HepG2 (cell line): Measurements from ENCODE around the gene MGARP. TPM values are rescaled to one million over a fixed set of nuclear protein-coding genes. Genes with fewer than 3 reads are reported as not detected.
"Not testable (repeated sequence)": the region's sequence is repeated elsewhere in the genome, so short reads cannot be mapped to it uniquely, and the experiment has no call there.

ENCODE experiments used
- ATAC-seq: fragments of 200-7000 bp; cut with Tn5 transposase; 3 replicates; pipeline ENCODE4 v1.9.1; 2020; ENCODE audit warnings: mild to moderate bottlenecking, moderate library complexity
- BruUV-seq: library from RNA; stranded (reverse); fragments of 400-500 nt; replicated peaks from 2 replicates; lab custom pipeline; 2021; lab: Mats Ljungman, UMichigan
- CTCF ChIA-PET: fragments of 300-600 bp; formaldehyde crosslinking; extraction: SDS; loops from one replicate; lab custom pipeline; 2021; ENCODE audit warnings: low total read pairs, inconsistent platforms, low intra/inter-chr PET ratio; lab: Yijun Ruan, JAX
- POLR2A ChIA-PET: fragments of 350-600 bp; sonication (Branson Sonifier 250); formaldehyde crosslinking; loops from one replicate; lab custom pipeline; 2020; ENCODE audit warnings: antibody characterized with exemption, inconsistent platforms; lab: Yijun Ruan, JAX
- DNase-seq: peaks from one replicate; pipeline ENCODE4 v3.0.0-alpha.2; 2015; ENCODE audit warnings: low spot score
- FAIRE-seq: peaks from 3 replicates; lab custom pipeline; 2011; peaks lifted over from hg19 to GRCh38; lab: Jason Lieb, UNC
- H2AFZ ChIP-seq: one replicate; pipeline ENCODE4 v1.6.1; 2011; ENCODE audit warnings: low read length, inconsistent platforms
- H3K27ac ChIP-seq: fragments of 300-600 bp; 3 replicates; pipeline ENCODE4 v1.8.0; 2011; ENCODE audit warnings: mixed run types, mild to moderate bottlenecking, mixed read lengths, low read length, inconsistent platforms; ENCODE audit not compliant: insufficient read depth; ENCODE audit errors: extremely low read length
- H3K27me3 ChIP-seq, 2 experiments: fragments of 200-600 bp in 1 of 2; 2 replicates in 1 of 2; 3 replicates in 1 of 2; pipeline versions ENCODE4 v1.6.0 to v1.8.0; 2011; ENCODE audit warnings: low read length in 2 of 2, mild to moderate bottlenecking in 2 of 2, moderate library complexity in 2 of 2, inconsistent platforms in 1 of 2; ENCODE audit not compliant: insufficient read depth in 2 of 2, control insufficient read depth in 1 of 2
- H3K36me3 ChIP-seq, 2 experiments: fragments of 200-600 bp in 1 of 2; replicated peaks in 1 of 2; 2 replicates in 1 of 2; 3 replicates in 1 of 2; pipeline versions ENCODE4 v1.5.1 to v1.8.0; 2011; ENCODE audit warnings: low read length in 2 of 2, inconsistent platforms in 1 of 2; ENCODE audit not compliant: insufficient read depth in 2 of 2, control insufficient read depth in 1 of 2
- H3K4me1 ChIP-seq: 2 replicates; pipeline ENCODE4 v1.5.1; 2012; ENCODE audit warnings: low read length, inconsistent platforms; ENCODE audit not compliant: insufficient read depth
- H3K4me2 ChIP-seq: 2 replicates; pipeline ENCODE4 v1.6.0; 2011; ENCODE audit warnings: low read depth, low read length, inconsistent platforms
- H3K4me3 ChIP-seq, 3 experiments: fragments of 200-600 bp in 1 of 3; sonication (generic), shearing (Covaris generic) in 1 of 3; replicated peaks in 1 of 3; 2 replicates each; pipeline ENCODE4 v1.5.1; 2011 to 2016; ENCODE audit warnings: low read length in 3 of 3, inconsistent platforms in 2 of 3, low read depth in 2 of 3, mild to moderate bottlenecking in 2 of 3, control low read depth in 1 of 3, mixed read lengths in 1 of 3; ENCODE audit not compliant: insufficient read depth in 1 of 3
- H3K79me2 ChIP-seq: one replicate; pipeline ENCODE4 v1.6.1; 2011; ENCODE audit warnings: low read length, inconsistent platforms; ENCODE audit not compliant: insufficient read depth
- H3K9ac ChIP-seq: 2 replicates; pipeline ENCODE4 v1.6.0; 2011; ENCODE audit warnings: mild to moderate bottlenecking, low read depth, low read length, inconsistent platforms; ENCODE audit not compliant: insufficient read depth
- H3K9me3 ChIP-seq: 2 replicates; pipeline ENCODE4 v1.5.1; 2012; ENCODE audit warnings: mild to moderate bottlenecking, low read length
- H4K20me1 ChIP-seq: 2 replicates; pipeline ENCODE4 v1.6.0; 2011; ENCODE audit warnings: inconsistent platforms, mild to moderate bottlenecking, low read length, moderate library complexity; ENCODE audit not compliant: insufficient read depth
- IRF2 ChIP-seq: IDR thresholded peaks from 2 replicates; pipeline ENCODE4 v1.6.1; 2018; ENCODE audit warnings: missing genetic modification reagents, missing compliant biosample characterization
- NCOA2 ChIP-seq: sonication (generic); formaldehyde crosslinking; IDR thresholded peaks from 2 replicates; pipeline ENCODE4 v1.8.0; 2022; ENCODE audit warnings: inconsistent platforms
- SMYD3 ChIP-seq: sonication (generic); formaldehyde crosslinking; IDR thresholded peaks from 2 replicates; pipeline ENCODE4 v1.8.1; 2023; ENCODE audit warnings: mild to moderate bottlenecking, missing genetic modification reagents
- ZNF121 ChIP-seq: sonication (generic); formaldehyde crosslinking; IDR thresholded peaks from 2 replicates; pipeline ENCODE4 v1.5.0; 2020; ENCODE audit warnings: mild to moderate bottlenecking, missing genetic modification reagents
- ZNF775 ChIP-seq: sonication (generic); formaldehyde crosslinking; IDR thresholded peaks from 2 replicates; pipeline ENCODE4 v1.4.0; 2020; ENCODE audit warnings: missing genetic modification reagents, mild to moderate bottlenecking, moderate library complexity, borderline replicate concordance
- WGBS: methylation state at CpG from one replicate; pipeline ENCODE4 v1.1.6; 2017; ENCODE audit warnings: low lambda C conversion rate; 5-methylcytosine and 5-hydroxymethylcytosine counted together
- in situ Hi-C: cut with HindIII; loops from 2 replicates; pipeline ENCODE4 v1.10.0; 2017; ENCODE audit warnings: low pct_unique_long_range_greater_than_20kb; ENCODE audit not compliant: extremely low pct_ligation_motif_present
- intact Hi-C: fragments of 100-400 bp; cut with micrococcal nuclease; formaldehyde crosslinking; loops from one replicate; pipeline ENCODE4 v1.10.0; 2022; ENCODE audit not compliant: unreplicated experiment
- polyA plus RNA-seq, 8 experiments: library from polyadenylated mRNA; depleted of rRNA in 3 of 8; stranded (reverse) in 7 of 8; unstranded in 1 of 8; fragments of >200 nt; fragmentation: Illumina TruSeq in 4 of 8; extraction: Trizol in 4 of 8; gene quantifications; 2 replicates each; pipeline versions ENCODE4 v1.2.1 to v1.2.3, GENCODE V29; 2011 to 2016; ENCODE audit warnings: low read depth in 4 of 8, missing spikeins in 1 of 8, mixed read lengths in 1 of 8; ENCODE audit not compliant: insufficient read depth in 1 of 8
- total RNA-seq, 5 experiments: library from RNA; depleted of rRNA; stranded (reverse); fragments of >200 nt; fragmentation: Illumina TruSeq; extraction: Trizol; gene quantifications; 2 replicates each; pipeline ENCODE4 v1.2.3, GENCODE V29; 2016; ENCODE audit warnings: low read depth in 1 of 5

MGARP gene
- total and polyA plus RNA-seq, 2 of the 13 experiments (the other 11 are each of a cell fraction or from before 2014, with no cell fraction given) = 0.11 to 0.13 TPM

DNA sequence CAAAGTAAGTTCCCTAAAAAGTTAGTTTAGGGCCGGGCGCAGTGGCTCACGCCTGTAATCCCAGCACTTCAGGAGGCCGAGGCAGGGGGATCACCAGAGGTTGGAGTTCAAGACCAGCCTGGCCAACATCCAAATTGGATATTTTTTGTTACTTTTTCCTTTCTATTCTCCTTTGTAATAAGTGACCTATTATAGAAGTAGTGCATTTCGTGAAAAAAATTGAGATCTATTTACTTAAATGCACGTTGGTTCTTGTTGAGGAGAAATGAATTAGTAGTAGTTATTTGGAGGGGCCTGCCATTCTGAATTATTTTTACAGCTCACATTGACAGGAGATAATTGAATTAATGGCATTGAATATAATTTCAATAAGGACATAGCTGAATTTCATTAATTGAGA lies 44.6 kb upstream of the MGARP start (continued):
- TF ChIP-seq NCOA2 (CRISPR knock-in tag) (no peak), SMYD3 (no peak), IRF2 (CRISPR knock-in tag) (no peak), ZNF775 (CRISPR knock-in tag) (no peak)

DNA sequence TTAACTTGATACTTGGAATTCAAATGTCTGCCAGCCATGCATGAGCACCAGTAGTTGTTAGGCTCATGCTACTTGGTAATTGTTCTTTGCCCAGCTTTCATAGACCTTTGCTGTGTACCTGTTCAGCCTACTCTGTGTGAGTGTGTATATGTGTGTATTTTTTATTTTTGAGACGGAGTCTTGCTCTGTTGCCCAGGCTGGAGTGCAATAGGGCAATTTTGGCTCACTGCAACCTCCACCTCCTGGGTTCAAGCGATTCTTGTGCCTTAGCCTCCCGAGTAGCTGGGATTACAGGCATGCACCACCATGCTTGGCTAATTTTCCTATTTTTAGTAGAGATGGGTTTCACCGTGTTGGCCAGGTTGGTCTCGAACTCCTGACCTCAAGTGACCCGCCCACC lies 42.5 kb upstream of the MGARP start:
- H3K36me3 ChIP-seq, ATAC-seq, H3K4me3 ChIP-seq, intact Hi-C loops, FAIRE-seq, H2AFZ ChIP-seq, H3K27ac ChIP-seq, H3K9me3 ChIP-seq, BruUV-seq, H3K4me2 ChIP-seq, H3K9ac ChIP-seq, H3K27me3 ChIP-seq, CTCF ChIA-PET, in situ Hi-C loops, DNase-seq: not testable (repeated sequence)
- Histone ChIP-seq H4K20me1 (peaks cover 24% of the 10 kb centered on the region), H3K4me1 (peaks cover 28% of the 10 kb centered on the region), H3K79me2 (peaks cover 96% of the 10 kb centered on the region)
- peak; percentile 54 for TF ChIP-seq ZNF121 (CRISPR knock-in tag)
- POLR2A ChIA-PET = interaction anchor here (1.3 kb wide), 1 partner anchor 27 kb away, joined by 4 read pairs; no protein-coding TSS in a partner anchor
- WGBS = 99% methylated on average over 6 of the region's 6 CpGs

DNA sequence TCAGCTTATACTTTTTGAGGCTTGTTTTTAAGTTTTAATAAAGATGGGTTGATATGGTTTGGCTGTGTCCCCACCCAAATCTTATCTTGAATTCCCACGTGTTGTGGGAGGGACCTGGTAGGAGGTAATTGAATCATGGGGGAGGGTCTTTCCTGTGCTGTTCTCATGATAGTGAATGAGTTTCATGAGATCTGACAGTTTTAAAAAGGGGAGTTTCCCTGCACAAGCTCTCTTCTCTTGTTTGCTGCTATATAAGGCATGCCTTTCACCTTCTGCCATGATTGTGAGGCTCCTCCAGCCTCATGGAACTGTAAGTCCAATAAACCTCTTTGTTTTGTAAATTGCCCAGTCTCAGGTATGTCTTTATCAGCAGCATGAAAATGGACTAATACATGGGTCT lies 42.0 kb upstream of the MGARP start:
- H2AFZ ChIP-seq, FAIRE-seq, intact Hi-C loops, H3K27me3 ChIP-seq, ATAC-seq, BruUV-seq, H3K4me2 ChIP-seq, CTCF ChIA-PET, H3K4me3 ChIP-seq, H3K27ac ChIP-seq, H3K9ac ChIP-seq, H3K9me3 ChIP-seq, H3K36me3 ChIP-seq, in situ Hi-C loops, DNase-seq: not testable (repeated sequence)
- peaks cover 28% of the 10 kb centered on the region for H4K20me1 ChIP-seq
- WGBS = 100% methylated on average over 1 of the region's 1 CpG
- POLR2A ChIA-PET = interaction anchor here (0.8 to 1.3 kb wide), 2 partner anchors 10 to 26 kb away, joined by 3 to 4 read pairs; no protein-coding TSS in a partner anchor
- H3K79me2 ChIP-seq = peaks cover 97% of the 10 kb centered on the region
- peaks cover 28% of the 10 kb centered on the region for H3K4me1 ChIP-seq
